GM18909 (cell line): ENCODE results near the gene TXLNG.
A peak's percentile ranks its signal among the peaks of the same experiment; 100 is the strongest.
"Not testable (repeated sequence)": the region's sequence is repeated elsewhere in the genome, so short reads cannot be mapped to it uniquely, and the experiment has no call there.

Source experiments
- ATAC-seq: cut with Tn5 transposase; IDR thresholded peaks from one replicate; pipeline ENCODE4 v1.9.1; 2021; ENCODE audit warnings: mild to moderate bottlenecking; ENCODE audit not compliant: unreplicated experiment, poor library complexity

The TXLNG gene

DNA sequence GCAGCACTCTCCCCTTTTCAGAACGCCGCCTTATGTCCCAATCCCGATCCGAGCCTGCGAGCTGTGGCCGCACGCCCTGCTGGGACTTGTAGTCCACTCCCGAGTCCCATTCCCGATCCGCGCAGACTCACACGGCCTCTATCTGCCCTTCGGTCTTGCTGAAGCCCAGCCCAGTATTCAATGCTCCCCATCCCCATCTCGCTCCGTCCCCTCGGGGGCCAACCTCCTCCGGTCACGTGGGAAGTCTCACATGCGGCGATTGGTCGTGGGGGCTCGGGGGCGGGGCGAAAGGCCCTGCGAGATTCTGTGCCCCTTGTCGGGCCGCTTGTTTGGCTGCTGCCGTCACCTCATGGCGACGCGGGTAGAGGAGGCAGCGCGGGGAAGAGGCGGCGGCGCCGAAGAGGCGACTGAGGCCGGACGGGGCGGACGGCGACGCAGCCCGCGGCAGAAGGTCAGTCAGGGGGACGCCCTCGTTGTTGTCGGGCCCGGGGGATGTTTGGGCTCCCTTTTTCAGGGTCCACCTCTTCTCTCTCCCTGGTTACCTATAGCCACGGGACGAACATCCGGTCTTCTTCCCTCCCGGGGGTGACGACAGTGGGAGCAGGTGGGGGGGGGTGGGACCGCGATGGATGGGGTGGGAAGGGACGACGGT, at the start of gene TXLNG:
TSS of gene TXLNG (plus strand) at position 328 of the 652 bp plus-strand sequence. CDS start at position 350, 22 bp downstream.
- ATAC-seq: peak; percentile 99

DNA sequence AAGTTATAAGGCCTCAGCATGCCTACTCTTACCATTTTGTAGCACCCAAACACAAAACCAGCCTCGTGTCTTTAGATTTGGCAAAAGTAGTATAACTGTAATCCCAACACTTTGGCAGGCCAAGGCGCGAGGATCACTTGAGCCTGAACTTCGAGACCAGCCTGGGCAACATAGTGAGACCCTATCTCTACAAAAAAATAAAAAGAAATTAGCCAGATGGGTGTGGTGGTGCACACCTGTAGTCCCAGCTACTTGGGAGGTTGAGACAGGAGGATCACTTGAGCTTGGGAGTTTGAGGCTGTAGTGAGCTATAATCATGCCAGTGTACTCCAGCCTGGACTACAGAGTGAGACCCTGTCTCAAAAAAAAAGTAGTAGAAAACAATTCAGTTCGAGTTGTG, 49.2 kb upstream of the TXLNG start:
- no peak for ATAC-seq

DNA sequence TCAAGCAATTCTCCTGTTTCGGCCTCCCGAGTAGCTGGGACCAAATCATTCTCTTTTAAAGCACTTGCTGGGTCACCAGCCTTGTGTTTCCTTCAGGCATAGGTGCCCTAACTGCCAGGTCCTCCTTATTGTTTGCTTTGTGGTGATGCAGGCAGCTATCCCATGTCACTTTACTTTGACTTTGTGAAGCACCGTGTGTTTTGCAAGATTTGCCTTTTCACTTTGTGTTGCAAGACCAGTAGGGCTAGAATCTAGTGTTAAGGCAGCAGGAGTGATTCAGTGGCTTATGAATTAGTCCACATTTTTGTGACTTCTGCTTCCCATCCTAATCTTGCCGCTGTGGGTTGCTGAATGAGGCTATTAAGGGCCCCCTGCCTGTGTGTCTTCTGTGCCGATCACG, 46.7 kb upstream of the TXLNG start:
- no peak for ATAC-seq

DNA sequence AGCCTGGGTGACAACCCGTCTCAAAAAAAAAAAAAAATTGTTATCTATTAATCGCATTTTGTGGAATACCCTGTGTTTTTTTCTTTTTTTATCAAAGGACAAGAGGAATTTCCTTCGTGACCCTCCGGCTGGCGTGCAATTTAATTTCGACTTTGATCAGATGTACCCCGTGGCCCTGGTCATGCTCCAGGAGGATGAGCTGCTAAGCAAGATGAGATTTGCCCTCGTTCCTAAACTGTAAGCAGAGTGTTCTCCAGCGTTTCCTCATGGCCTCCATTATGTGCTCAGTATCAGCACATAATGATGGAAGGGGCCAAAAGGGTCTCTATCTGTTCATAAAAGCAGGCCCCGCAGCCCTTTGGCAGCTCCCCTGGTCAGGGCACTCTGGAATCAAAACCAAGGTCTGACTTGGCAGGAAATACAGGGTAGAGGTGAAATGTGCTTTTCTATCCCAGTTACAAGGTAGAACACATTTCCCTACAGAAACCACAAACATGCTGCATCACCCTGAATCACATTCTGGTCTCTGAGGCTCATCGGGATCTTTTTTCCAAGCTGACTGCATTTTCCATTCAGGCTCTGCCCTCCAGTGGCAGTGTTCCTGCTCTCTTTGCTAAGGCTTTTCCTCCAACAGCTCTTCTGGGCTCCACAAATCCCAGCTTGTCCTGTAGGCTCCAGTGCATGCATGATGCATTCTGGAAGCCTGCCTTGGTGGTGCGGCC, 42.5 kb upstream of the TXLNG start:
- no peak for ATAC-seq

DNA sequence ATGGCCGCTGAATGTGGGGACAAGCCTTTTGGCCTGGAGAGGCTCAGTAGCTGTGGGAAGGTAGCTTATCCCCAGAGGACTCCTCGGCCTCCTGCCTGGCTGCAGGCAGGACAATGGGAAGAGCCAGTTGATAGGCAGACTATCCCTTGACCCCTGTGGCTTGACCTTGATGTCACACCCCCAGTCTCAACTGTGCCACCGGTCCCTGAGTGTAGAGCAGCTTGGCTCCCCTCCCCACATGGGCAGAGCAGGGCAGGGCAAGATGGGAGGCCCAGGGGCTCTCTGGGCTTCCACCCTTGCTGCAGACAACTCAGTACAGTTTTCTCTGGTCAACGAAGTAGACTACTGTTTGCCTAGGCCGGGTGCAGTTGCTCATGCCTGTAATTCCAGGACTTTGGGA, 41.2 kb upstream of the TXLNG start:
- ATAC-seq: no peak

DNA sequence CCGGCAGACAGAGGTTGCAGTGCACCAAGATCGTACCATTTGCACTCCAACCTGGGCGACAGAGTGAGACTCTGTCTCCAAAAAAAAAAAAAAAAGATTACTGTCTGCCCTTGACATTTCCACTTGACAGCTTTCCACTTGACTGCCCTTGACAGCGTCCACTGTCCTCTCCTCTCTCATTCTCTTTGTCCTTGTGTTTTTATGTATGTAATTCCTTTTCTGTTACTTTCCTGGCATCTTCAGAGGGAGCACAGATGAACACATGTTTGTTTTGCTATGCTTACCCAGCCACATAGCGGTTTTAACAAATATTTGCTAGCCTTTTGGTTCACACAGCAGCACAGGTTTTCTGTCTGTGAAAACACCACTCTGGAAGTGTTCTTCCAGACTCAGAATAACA, 40.6 kb upstream of the TXLNG start:
- ATAC-seq: no peak

DNA sequence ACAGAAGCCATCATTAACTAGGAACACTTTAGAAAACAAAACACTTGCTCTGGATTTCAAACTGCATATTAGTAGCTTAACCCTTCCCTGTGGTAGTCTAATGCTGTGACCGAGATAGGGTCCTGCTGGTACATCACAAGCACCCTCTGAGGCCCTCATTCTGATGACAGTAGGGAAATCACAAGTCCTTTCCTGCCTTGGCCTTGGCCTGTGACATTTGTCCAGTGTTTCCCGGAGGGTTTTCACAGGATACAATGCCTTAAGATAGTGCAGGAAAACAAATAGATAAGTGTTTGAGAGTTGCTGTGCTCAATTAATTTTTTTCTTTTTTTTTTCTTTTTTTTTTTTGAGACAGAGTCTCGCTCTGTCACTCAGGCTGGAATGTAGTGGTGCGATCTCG, 37.8 kb upstream of the TXLNG start:
- no peak for ATAC-seq

DNA sequence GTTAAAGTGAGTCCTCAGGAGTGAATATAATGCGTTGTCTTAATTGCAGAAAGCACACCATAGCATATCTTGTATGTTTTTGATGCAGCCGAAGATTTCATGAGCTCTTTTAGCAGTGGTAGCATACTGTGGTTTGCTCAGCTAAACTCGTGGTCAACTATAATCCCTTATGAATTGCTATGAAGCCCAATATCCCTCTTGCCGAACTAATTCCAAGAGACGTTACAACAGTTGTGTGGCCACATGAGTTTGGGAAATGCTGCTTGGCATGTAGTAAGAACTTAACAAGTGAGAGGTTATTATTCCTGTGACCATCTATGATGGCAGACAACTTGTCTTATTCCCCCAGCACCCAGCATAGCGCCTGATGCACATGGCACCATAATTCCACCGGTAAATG, 36.1 kb upstream of the TXLNG start:
- no peak for ATAC-seq

DNA sequence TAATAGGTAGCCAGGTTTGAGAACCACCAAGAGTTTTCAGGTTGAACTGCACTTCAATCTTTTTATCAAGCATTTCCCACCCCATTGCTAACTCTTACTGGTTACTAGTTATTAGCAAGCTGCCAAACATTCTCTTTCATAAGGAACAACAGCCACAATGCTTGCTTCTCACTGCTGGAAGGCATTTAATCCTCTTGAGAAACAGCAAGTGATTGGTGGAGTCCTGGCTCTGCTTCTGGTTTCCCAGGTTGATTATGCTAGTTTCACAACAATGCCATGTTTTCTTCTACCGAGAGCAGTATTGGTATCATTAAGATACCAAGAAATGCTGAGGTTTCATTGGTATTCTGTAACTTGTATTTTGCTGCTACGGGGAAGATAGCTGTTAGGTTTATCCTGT, 32.2 kb upstream of the TXLNG start:
- ATAC-seq: no peak

DNA sequence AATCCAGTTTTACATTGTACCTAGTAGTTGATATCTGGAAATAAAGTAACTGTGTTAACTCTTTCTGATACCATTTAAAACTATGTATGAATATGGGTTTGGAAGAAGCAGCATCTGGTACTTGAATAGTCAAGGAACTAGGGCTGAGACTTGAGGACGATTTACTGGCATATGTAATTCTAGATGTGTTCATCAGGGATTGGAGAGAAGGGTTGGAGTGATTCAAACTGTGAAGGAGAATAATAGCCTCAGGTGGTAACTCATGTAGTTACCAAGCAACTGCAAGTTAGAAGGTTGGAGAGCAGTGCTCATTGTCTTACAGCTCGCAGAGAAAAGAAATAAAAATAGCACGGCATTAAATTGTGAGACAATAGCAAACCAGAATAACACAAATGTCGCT, 29.5 kb upstream of the TXLNG start:
- no peak for ATAC-seq

DNA sequence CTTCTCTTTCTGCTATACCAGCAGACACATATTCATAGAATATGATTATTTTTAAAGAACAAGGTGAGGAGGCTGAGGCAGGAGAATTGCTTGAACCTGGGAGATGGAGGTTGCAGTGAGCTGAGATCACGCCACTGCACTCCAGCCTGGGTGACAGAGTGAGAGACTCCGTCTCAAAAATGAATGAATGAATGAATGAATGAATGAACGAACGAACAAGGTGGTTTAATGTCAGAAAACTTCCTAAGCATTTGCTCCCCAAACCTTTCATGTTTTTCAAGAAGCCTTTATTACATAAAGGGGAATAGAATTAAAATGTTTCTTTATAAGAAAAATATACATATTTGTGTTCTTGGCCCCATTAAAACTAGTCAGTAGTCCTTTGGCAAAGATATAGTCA, 24.8 kb upstream of the TXLNG start:
- ATAC-seq: not testable (repeated sequence)

DNA sequence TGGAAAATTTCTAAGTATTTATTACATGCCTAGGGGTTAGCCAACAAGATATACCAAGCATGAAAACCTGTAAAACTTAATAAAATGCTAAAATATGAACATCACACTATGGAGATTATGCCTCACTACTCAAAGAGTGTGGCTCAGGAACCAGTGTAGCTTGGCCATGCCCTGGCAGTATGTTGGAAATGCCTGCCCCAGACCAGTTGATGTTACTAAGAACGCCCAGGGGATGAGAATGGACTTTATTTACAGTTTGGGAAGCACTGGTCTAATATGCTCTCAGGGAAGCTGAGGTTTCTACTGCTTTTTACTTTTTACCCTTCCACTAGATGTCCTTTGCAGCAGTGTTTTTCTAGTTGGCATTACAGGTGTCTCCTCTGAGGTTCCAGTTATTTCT, 23.7 kb upstream of the TXLNG start:
- no peak for ATAC-seq

DNA sequence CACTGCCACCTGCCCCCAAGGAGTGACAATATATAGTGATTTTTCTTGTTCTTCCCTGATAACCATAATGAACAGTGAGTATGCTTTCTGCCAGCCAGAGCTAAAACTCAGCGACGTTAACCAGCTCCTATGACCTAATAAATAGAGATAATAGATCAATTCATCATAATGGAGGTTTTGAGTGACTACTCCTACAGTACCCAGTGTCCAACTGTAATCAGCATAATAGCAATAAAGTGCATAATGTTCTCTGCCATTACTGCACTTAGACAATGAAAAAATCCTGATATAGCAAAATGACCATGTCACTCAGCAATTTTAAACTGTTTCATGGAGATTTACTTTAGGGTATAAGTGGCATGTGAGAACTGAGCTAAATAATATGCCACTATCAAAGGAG, 20.7 kb upstream of the TXLNG start:
- ATAC-seq: no peak

DNA sequence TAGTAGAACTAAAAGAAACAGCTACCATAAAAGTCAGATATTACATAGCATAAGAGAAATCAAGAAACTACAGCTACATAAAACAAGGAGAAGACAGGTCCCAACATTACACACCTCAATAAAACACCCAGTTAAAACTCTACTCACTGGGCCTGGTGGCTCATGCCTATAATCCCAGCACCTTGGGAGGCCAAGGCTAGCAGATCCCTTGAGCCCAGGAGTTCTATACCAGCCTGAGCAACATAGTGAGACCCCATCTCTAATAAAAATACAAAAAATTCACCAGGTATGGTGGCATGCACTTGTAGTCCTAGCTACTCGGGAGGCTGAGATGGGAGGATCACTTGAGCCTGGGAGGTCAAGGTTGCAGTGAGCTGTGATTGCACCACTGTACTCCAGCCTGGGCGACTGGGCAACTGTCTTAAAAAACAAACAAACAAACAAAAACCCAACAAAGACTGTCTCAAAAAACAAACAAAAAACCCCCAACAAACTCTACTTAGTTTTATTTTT, 15.2 kb upstream of the TXLNG start:
- no peak for ATAC-seq

DNA sequence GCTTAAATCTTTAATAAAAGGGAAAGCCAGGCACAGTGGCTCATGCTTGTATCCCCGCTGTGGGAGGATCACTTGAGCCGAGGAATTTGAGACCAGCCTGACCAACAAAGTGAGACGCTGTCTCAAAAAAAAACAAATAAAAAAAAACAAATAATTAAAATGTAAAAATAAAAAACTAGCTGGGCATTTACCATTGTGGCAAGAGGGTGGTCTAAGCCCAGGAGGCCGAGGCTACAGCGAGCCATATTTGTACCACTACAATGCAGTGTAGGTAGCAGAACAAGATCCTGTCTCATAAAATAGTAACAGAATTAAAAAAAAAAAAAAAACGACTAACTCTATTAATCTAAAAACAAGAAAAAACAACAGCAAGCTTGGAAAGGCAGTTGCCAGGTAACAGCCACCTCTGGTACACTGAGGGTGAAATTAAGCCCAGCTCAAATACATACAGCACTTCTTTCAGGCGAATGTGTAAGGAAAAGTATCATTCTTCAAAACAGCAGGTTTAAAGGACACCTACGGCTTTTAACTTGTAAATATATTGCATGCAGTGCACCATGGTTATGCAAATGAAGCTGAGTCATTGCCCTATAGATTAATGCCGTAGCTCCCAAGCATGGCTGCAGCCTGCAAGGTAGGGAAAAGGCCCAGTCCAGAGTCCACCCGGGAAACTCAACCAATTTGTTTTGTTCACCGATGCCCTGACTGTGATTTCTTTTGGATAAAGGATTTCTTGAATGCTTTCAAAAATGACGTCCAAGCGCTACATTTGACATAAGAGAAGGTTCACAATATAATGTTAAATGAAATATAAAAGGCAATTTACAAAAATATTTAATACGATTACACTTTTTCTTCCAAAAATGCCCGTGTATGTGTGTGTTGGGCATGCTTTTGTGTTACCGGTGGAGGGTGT, 14.5 kb upstream of the TXLNG start:
- ATAC-seq: no peak

DNA sequence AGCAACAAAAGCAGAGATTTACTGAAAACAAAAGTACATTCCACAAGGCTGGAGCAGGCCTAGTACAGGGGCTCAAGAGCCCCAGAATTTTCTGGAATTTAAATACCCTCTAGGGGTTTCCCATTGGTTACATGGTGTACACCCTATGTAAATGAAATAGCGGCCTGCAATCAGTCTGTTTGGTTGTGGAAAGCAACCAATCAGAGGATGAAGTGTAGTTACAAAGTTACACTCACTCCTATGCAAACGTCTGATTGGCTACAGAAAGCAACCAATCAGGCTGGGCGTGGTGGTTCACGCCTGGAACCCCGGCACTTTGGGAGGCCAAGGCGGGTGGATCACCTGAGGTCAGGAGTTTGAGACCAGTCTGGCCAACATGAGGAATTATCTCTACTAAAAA, 13.8 kb upstream of the TXLNG start:
- ATAC-seq: no peak

DNA sequence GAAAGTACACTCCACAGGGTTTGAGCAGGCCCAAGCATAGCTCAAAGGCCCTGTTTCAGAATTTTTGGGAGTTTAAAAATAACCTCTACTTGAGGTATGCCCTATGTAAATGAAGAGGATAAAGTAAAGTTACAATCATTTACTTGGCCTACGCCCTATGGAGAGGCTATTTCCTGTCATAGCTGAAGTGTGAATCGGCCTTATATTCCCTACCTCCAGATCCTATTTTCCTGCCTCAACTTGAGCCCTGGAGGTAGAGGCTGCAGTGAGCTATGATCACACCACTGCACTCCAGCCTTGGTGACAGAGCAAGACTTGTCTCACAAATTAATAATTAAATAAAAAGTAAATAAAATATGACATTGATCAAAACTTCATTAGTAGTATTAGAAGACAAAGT, 11.5 kb upstream of the TXLNG start:
- no peak for ATAC-seq

DNA sequence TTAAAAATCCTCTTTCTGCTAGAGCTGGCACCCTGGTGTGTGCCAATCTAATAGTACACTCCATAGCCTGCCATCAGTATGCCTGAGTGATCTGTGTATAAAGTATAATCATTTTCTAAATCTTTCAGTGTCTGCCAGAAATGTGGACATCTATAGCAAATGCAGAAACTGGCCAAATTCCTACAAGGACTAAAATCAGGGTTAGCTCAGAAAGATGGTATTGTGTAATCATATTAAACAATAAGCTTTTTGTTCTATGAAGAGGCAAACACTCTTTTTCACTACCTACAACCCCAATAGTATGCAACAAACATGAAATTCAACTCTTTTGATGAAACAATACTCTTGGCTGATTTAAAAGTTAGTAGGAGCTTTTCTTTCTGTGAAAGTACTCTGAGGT, 7.7 kb upstream of the TXLNG start:
- no peak for ATAC-seq

DNA sequence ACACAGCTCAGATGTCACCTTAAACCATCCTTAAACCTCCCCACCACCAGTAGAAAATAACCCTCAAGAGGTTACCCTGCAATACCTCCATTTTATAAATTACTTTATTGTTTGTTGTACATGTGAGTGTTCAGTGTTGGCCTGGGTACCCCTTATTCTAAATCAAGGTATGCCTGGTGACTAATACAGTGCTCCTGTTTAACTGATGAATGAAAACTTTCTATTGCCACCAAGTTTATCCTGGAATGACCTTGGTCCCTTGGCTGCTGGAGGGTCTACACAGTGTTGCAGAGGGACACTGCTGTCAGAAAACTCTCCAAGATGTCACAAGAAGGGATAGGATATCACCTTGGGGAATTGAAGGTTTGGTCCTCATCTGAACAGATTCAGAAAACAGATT, 7.3 kb upstream of the TXLNG start:
- ATAC-seq: no peak

DNA sequence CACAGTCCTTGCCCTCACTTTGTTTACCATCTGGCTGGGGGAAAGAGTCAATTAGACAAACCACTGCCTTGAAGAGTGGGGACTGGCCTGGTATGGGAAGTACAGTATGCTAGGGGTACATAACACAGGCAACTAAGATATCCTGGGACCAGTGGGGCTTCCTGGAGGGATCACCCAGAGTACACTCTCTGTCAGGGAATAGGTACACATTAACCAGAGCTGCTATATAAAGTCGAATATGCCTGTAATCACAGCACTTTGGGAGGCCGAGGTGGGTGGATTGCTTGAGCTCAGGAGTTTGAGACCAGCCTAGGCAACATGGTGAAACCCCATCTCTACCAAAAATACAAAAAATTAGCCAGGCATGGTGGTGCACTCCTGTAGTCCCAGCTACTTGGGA, 6.5 kb upstream of the TXLNG start:
- ATAC-seq: not testable (repeated sequence)

DNA sequence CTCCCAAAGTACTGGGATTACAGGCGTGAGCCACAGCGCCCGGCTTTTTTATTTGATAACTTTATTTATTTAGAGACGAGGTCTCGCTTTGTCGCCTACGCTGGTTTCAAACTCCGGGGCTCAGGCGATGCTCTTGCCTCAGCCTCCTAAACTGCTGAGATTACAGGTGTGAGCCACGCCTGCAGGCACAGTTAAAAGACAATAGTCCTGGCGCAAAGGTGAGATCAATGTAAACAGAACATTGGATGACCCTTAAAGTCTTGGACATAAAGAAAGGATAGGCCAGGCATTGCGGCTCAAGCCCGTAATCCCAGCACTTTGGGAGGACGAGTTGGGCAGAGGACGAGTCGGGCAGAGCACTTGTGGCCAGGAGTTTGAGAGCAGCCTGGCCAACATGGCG, 2.8 kb upstream of the TXLNG start:
- no peak for ATAC-seq
